ENCODE measurements around the gene LRP1B.

LRP1B gene

GRCh38 chr2:140667203-140667602 is 1463.6 kb downstream of the LRP1B start:
- TF ChIP-seq SIN3A (IDR thresholded peaks at IDR 0.05; ENCODE audit: borderline replicate concordance, insufficient read depth, low read length) = no peak

GRCh38 chr2:140662504-140662903 is 1468.3 kb downstream of the LRP1B start:
- no peak for TF ChIP-seq FOXP2 (optimal IDR thresholded peaks at IDR 0.05; ENCODE audit: borderline replicate concordance, extremely low read depth, extremely low read length, insufficient read depth)

GRCh38 chr2:140658760-140659692 is 1471.8 kb downstream of the LRP1B start:
- TF ChIP-seq POLR2AphosphoS5 (IDR thresholded peaks at IDR 0.05; ENCODE audit: low read depth, low read length) (no peak), REST (IDR thresholded peaks at IDR 0.05; ENCODE audit: insufficient read depth in 1 of 2, low read depth in 2 of 2, low read length in 2 of 2) (no peak), SIN3A (IDR thresholded peaks at IDR 0.05; ENCODE audit: borderline replicate concordance, insufficient read depth, low read length) (no peak), FOXP2 (optimal IDR thresholded peaks at IDR 0.05; ENCODE audit: borderline replicate concordance, extremely low read depth, extremely low read length, insufficient read depth) (no peak), TAF1 (IDR thresholded peaks at IDR 0.05; ENCODE audit: borderline replicate concordance, insufficient read depth, low read length) (no peak)

- no peak for TF ChIP-seq POLR2AphosphoS5 (IDR thresholded peaks at IDR 0.05; ENCODE audit: low read depth, low read length)
- TF ChIP-seq REST (IDR thresholded peaks at IDR 0.05; ENCODE audit: insufficient read depth in 1 of 2, low read depth in 2 of 2, low read length in 2 of 2) = no peak
- TF ChIP-seq SIN3A (IDR thresholded peaks at IDR 0.05; ENCODE audit: borderline replicate concordance, insufficient read depth, low read length) = no peak
- no peak for TF ChIP-seq TAF1 (IDR thresholded peaks at IDR 0.05; ENCODE audit: borderline replicate concordance, insufficient read depth, low read length)
- TF ChIP-seq FOXP2 (optimal IDR thresholded peaks at IDR 0.05; ENCODE audit: borderline replicate concordance, extremely low read depth, extremely low read length, insufficient read depth) = no peak
Observed at GRCh38 chr2:140657657-140658056, 1473.2 kb downstream of the LRP1B start.

- no peak for TF ChIP-seq FOXP2 (optimal IDR thresholded peaks at IDR 0.05; ENCODE audit: borderline replicate concordance, extremely low read depth, extremely low read length, insufficient read depth)
- TF ChIP-seq POLR2AphosphoS5 (IDR thresholded peaks at IDR 0.05; ENCODE audit: low read depth, low read length) = no peak
- no peak for TF ChIP-seq TAF1 (IDR thresholded peaks at IDR 0.05; ENCODE audit: borderline replicate concordance, insufficient read depth, low read length)
- TF ChIP-seq REST (IDR thresholded peaks at IDR 0.05; ENCODE audit: insufficient read depth in 1 of 2, low read depth in 2 of 2, low read length in 2 of 2) = no peak
- TF ChIP-seq SIN3A (IDR thresholded peaks at IDR 0.05; ENCODE audit: borderline replicate concordance, insufficient read depth, low read length) = no peak
Observed at GRCh38 chr2:140654565-140654964, 1476.3 kb downstream of the LRP1B start.

GRCh38 chr2:140650825-140651224 is 1480.0 kb downstream of the LRP1B start:
- TF ChIP-seq TAF1 (IDR thresholded peaks at IDR 0.05; ENCODE audit: borderline replicate concordance, insufficient read depth, low read length) (no peak), SIN3A (IDR thresholded peaks at IDR 0.05; ENCODE audit: borderline replicate concordance, insufficient read depth, low read length) (no peak), FOXP2 (optimal IDR thresholded peaks at IDR 0.05; ENCODE audit: borderline replicate concordance, extremely low read depth, extremely low read length, insufficient read depth) (no peak), POLR2AphosphoS5 (IDR thresholded peaks at IDR 0.05; ENCODE audit: low read depth, low read length) (no peak), REST (IDR thresholded peaks at IDR 0.05; ENCODE audit: insufficient read depth in 1 of 2, low read depth in 2 of 2, low read length in 2 of 2) (no peak)

Measured in PFSK-1 (cell line).